Right kidney (tissue), 1 donor: Measurements from ENCODE around the gene SOWAHA.
"Not testable (repeated sequence)": the region's sequence is repeated elsewhere in the genome, so short reads cannot be mapped to it uniquely, and the experiment has no call there.

Experiments
- DNase-seq: peaks from one replicate; pipeline ENCODE4 v3.0.0-alpha.2; 2016

SOWAHA gene

GRCh38 chr5:132853323-132853722 is 40.2 kb downstream of the SOWAHA start:
- no peak for DNase-seq

- DNase-seq: no peak
Observed at GRCh38 chr5:132853790-132854189, 40.7 kb downstream of the SOWAHA start.

- no peak for DNase-seq
Observed at GRCh38 chr5:132854301-132854700, 41.2 kb downstream of the SOWAHA start.

- DNase-seq: not testable (repeated sequence)
Observed at GRCh38 chr5:132854992-132855391, 41.9 kb downstream of the SOWAHA start.

- DNase-seq: no peak
Observed at GRCh38 chr5:132856011-132856410, 42.9 kb downstream of the SOWAHA start.

- no peak for DNase-seq
Observed at GRCh38 chr5:132859889-132860437, 46.9 kb downstream of the SOWAHA start.

- DNase-seq: no peak
Observed at GRCh38 chr5:132860742-132861141, 47.6 kb downstream of the SOWAHA start.

- no peak for DNase-seq
Observed at GRCh38 chr5:132865668-132866341, 52.7 kb downstream of the SOWAHA start.
